GM21390 (cell line): ENCODE measurements around the gene UNC5B.

Experiments
- ATAC-seq: cut with Tn5 transposase; IDR thresholded peaks from one replicate; pipeline ENCODE4 v1.9.1; 2021; ENCODE audit not compliant: unreplicated experiment

The UNC5B gene

DNA sequence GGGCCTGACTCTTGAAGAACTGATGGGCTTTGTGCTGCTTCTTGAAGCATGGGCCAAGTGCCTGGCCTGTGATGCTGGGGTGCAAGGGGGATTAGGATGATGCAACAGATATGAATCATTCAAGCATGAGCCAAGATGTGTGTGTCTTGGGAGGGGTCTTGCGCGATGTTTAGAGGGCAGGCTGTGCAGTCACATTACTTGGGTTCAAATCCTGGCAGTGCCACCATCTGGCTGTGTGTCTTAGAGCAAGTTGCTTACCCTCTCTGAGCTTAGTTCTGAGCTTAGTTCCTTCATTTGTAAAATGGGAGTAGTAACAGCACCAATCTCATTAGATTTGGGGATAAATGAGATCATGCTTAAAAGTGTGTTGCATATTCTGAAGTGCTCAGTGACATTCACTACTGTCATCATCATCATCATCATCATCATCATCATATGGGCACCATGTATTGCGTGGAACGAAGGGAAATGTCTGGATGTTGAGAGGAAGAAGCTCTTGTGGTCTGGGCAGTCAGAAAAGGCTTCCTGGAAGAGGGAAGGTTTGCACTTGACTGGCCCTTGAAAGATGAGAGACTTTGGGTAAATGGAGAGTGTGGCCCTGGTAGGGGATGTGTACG, 9.3 kb downstream of the UNC5B start:
- no peak for ATAC-seq

- ATAC-seq = no peak
Measured at GRCh38 chr10:71222601-71223346, 10.4 kb downstream of the UNC5B start.

DNA sequence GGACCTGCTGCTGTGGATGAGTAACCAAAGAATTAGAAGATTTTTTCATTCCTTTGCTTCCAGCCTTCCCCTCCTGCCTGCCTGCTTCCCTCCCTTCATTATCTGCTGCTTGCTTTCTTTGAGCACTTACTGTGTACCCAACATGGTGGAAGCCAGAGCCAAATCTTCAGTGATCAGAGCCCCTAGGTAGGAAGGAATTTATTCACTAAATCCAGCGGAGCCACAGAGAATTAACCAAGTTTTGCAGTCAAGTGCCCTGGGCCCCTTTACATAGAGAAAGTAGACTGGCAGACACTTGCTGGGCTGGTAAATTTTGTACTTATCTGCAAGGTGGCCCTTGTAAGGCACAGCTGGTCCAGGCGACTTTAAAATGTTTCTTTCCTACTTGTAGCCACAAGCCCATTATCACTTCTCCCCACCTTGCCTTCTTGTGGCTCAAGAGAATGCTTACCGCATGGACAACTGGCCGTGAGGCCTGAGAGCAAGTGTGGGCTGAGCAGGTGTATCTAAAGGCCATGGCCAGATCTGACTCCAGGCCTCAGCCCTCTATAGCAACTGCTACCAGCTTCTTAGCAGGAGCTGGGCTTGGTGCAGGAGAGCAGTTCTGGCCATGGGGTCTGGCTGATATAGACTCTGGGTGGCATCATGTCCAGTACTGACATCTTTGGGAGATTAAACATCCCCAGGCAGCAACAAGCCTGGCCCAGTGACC, 11.1 kb downstream of the UNC5B start:
- no peak for ATAC-seq

- ATAC-seq = no peak
Measured at GRCh38 chr10:71225291-71226058, 13.1 kb downstream of the UNC5B start.

- no peak for ATAC-seq
Measured at GRCh38 chr10:71228875-71229675, 16.7 kb downstream of the UNC5B start.

DNA sequence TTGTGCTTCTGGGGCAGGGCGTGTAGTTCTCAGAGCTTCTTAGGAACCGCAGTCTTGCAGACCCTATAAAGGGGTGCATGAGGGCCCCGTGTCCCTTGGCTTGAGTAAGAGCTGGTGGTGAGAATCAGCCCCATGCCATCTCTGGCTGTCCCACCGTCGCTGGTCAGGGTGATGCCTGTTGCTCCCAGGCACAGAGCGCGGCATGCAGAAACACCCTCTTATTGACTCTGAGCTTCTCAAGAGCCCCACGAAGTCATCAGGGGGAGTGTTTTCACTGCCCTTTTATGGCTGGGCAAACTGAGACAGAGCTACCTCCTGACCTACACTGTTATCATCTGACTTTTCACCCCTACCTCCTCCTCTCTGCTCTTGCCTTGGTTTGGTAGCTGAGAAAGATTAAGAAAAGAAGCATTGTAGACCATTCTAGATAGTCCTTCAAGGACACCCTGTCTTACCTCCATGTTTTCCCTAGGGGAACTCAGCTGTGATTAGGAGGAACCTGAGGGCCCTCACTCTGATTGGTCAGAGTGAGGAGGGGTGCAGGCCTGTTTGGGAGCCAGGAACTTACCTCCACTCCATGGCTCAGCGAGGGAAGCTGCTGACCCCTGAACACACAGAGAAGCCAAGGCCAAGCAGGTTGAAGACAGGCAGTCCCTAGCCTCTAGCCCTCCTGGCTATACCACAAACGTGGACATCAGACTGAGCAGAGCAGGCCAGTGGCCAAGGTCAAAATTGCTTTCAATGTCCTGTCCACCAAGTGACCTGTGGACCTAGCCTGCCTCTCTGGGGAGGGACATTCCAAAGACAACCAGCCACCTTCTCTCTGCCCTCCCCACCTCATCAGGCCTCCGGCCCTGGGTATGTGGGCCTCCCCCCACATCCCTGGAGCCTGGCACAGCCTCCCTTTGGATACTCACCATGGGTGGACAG, 17.6 kb downstream of the UNC5B start:
- no peak for ATAC-seq

- ATAC-seq = no peak
Measured at GRCh38 chr10:71230656-71231025, 18.3 kb downstream of the UNC5B start.

DNA sequence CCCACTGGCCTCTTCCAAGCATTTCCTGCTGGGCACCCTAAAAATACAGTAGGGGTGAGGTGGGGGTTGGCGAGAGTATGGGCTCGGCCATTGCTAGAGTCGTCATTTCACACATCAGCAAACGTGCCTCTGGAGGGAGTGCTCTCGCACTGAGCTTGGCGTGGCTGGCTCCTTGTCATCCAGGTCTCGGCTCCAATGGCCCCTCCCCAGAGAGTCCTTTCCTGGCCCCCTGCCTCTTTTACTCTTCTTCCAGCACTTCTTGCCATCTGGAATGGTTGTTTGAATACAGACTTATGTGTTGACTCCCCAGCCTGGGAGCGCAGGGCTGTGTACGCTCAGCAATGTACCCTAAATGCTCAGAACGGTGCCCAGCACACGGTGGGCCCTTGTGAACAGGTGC, 18.8 kb downstream of the UNC5B start:
- no peak for ATAC-seq

GRCh38 chr10:71232089-71232998, 20.0 kb downstream of the UNC5B start:
- ATAC-seq = no peak

- ATAC-seq = no peak
Measured at GRCh38 chr10:71233482-71233892, 21.1 kb downstream of the UNC5B start.

DNA sequence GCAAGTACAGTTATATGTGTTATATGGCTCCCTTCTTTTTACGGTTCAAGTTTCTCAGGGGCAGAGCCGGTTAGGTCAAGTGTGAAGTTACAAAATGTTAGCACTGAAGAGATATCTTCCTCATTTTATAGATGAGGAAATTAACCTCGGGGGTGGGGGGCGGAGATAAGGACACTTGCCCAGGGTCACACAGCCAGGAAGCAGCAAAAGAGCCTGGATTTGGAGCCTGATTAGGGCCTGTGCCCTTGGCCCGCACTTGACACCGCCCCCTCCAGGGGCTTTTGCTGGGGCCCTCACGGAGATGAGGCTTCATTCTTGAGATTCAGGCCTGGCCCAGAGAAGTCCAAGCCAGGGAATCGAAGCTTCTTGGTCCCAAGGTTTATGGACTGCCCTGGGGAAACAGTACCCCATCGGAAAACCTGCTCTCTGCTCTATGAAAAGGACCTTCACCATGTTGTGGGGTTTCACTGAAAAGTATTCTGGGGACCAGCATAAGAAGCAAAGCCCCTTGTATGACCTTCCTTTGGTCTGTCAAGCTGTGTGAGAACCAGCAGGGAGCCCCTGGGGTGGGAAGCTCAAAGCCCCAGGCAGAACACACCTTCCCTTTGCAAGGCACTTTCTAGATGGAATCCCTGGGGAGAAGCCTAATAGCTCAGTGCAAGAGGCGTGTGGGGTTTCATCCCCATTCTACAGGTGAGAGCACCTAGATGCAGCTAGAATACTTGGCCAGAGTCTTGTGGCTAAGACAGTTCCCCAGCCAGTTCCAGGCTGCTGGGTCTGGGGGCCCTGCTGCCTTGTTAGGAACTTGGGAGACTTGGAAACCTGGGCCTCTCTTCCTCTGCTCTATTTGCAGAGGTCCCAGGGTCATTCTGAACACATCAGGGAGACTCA, 21.9 kb downstream of the UNC5B start:
- ATAC-seq = no peak

DNA sequence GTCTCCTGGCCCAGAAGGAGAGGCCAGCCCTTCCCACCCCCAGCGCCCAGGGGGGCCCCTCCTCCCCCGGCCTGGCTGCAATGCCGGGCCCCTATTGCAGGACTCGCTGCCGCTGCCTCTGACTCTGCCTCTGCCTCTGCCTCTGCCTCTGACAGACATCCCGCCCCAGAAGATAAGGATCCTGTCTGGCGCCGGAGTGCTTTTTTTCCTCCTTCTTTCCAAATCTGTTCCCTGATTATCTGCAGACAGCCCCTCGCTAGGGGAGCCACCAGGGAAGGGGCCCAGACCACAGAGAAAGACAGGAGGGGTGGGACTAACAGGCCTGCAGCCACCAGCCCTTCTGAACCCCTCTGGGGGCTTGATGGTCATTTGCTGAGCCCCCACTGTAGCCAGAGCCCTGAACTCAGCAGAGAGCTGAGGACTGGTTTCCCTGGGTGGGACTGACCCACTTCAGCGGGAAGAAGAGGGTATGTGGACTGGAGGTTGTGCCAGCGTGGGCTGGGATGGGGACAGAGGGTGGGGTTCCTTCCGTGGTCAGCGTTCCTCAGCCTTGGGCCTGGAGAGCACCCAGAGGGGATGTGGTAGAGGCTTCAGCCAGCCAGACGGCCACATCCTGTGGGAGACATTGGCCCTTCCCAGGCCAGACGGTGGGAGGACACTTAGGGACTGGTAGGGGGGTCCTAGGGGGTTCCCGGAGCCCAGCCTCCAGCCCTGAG, 22.8 kb downstream of the UNC5B start:
- ATAC-seq = no peak

DNA sequence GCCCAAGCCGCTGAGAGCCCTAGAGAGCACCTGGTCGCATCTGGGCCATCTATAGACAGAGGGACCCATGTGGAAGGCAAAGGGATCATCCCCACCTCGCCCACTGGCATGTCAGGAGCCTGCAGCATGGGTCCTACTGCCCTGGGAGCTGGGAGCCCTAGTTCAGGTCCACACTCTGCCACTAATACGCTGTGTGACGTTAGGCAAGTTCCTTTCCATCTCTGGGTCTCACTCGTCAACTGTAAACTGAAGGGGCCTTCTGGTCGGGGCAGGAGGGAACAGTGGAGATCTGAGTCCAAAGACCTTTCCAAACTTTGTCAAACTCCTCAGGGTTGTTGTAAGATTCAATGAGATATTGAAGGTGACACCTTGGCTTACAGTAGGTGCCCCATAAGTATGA, 23.4 kb downstream of the UNC5B start:
- ATAC-seq = no peak

DNA sequence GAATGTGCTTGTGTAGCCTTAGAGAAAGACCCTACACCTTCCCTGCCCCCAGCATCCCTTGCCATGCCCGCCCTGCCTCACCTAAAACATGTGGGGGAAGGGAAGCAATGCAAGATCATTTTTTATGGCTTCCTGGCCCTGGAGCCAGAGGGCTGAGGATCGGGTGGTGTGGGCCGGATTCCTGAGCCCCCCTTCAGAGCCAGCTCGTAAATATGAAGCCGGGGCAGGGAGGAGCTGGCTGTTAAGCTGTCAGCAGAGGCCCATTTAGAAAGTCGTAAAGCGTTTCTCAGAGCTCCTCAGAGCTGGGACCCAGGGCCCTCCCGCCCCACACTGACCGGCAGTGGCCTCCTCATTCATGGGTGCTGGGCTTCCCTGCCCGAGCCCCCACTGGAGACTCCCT, 23.9 kb downstream of the UNC5B start:
- no peak for ATAC-seq

GRCh38 chr10:71236822-71237682, 24.7 kb downstream of the UNC5B start:
- no peak for ATAC-seq
